Measurements from ENCODE around the gene CPXM2. TPM values are rescaled to one million over a fixed set of nuclear protein-coding genes. Genes with fewer than 3 reads are reported as not detected.

Gene CPXM2
- total RNA-seq, 1 experiment from 2014 or later: not detected

DNA sequence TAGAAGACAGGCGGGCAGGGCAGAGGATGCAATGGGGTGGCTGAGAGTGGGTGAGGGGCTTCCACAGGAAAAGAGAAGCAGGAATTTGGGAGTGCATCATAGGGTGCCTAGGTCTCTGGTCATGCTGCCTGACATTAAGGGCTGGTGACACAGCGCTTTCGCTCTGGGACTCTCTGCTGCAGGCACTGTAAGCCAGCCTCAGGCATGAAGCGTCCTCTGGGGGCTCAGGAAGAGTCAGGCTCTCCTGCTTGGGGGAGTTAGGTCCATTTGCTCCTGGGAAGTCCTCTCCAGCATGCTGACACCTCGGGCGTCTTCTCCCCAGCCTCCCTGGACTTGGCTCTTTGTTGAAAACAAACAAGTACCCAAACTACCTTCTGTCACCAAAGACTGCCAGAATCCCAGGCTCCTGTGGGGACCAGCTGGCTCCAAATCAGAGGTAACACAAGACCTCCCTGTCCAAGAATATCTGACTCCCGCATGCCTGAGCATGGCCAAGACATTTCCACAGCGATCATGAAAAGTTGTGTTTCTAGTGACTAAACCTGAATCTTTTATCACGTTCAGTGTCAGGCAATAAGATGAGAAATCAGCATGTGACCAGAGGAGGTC, 170.1 kb downstream of the CPXM2 start:
- intact Hi-C loops (cut with micrococcal nuclease; ENCODE audit: unreplicated experiment): no loop called here
- BruUV-seq (replicated peaks): no TSS peak
- peaks cover 32% of the 10 kb centered on the region for H3K27me3 Mint-ChIP-seq (ENCODE audit: unreplicated experiment)
- CTCF ChIA-PET: no interaction called here
- H3K9me3 Mint-ChIP-seq (ENCODE audit: low read depth, unreplicated experiment): no peaks in the 10 kb centered on the region
- TF ChIP-seq, protein P1, sequence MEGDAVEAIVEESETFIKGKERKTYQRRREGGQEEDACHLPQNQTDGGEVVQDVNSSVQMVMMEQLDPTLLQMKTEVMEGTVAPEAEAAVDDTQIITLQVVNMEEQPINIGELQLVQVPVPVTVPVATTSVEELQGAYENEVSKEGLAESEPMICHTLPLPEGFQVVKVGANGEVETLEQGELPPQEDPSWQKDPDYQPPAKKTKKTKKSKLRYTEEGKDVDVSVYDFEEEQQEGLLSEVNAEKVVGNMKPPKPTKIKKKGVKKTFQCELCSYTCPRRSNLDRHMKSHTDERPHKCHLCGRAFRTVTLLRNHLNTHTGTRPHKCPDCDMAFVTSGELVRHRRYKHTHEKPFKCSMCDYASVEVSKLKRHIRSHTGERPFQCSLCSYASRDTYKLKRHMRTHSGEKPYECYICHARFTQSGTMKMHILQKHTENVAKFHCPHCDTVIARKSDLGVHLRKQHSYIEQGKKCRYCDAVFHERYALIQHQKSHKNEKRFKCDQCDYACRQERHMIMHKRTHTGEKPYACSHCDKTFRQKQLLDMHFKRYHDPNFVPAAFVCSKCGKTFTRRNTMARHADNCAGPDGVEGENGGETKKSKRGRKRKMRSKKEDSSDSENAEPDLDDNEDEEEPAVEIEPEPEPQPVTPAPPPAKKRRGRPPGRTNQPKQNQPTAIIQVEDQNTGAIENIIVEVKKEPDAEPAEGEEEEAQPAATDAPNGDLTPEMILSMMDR (IDR thresholded peaks at IDR 0.05; ENCODE audit: unreplicated experiment): no peak
- H3K4me3 Mint-ChIP-seq (ENCODE audit: low read depth, unreplicated experiment): no peak overlapping the region
- no peak overlapping the region for H3K27ac Mint-ChIP-seq (ENCODE audit: unreplicated experiment)
- no peaks in the 10 kb centered on the region for H3K4me1 Mint-ChIP-seq (ENCODE audit: low read depth, unreplicated experiment)
- H3K36me3 Mint-ChIP-seq (ENCODE audit: insufficient read depth, unreplicated experiment): no peaks in the 10 kb centered on the region
- DNase-seq: no peak

DNA sequence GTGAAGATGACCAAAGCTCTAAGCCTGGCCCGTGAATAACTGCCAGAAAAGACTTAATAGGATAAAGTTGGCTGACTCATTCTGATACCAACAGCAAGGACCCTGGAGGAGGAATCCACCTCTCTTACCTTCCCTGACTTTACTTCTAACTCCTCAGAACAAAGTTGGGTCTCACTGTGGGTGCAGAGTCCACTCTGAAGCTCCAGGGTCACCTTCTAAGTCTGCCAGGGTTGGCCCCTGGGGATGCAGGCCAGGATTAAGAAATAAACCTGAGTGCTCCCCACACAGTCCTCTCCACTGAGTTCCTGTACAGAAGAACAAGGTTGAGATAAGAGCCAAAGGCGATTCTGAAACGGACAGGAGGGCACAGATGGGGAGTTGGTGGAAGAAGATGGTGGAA, 171.1 kb downstream of the CPXM2 start:
- Mint-ChIP-seq H3K27me3 (ENCODE audit: unreplicated experiment) (peaks cover 38% of the 10 kb centered on the region), H3K4me1 (ENCODE audit: low read depth, unreplicated experiment) (no peaks in the 10 kb centered on the region), H3K9me3 (ENCODE audit: low read depth, unreplicated experiment) (no peaks in the 10 kb centered on the region), H3K27ac (ENCODE audit: unreplicated experiment) (no peak overlapping the region), H3K36me3 (ENCODE audit: insufficient read depth, unreplicated experiment) (no peaks in the 10 kb centered on the region), H3K4me3 (ENCODE audit: low read depth, unreplicated experiment) (no peak overlapping the region)
- TF ChIP-seq, protein P1 (IDR thresholded peaks at IDR 0.05; ENCODE audit: unreplicated experiment): no peak
- intact Hi-C loops (cut with micrococcal nuclease; ENCODE audit: unreplicated experiment): no loop called here
- no peak for DNase-seq
- no TSS peak for BruUV-seq (replicated peaks)
- CTCF ChIA-PET: no interaction called here

DNA sequence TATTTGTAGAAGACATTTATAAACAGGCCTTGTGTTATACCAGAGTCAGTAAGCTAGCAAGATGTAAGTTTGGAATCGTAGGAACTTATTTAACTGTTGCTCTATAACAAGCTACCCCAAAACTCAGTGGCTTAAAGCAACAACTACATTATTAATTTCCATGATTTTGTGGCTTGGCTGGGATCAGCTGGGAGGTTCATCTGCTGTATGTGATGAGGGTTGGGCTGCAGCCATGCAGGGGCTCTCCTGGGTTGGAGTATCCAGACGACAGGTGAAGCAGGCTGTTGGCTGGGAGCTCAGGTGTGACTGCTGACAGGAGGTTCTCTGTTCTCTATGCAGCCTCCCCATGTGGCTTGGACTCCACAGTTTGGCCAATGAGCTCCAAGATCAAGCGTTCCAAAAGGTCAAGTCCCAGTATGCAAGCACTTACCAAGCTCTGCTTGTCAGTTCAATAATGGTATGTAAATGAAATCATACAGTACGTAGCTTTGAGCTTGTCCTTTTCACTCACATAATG, 173.0 kb downstream of the CPXM2 start:
- Mint-ChIP-seq H3K27ac (ENCODE audit: unreplicated experiment) (no peak overlapping the region), H3K4me3 (ENCODE audit: low read depth, unreplicated experiment) (no peak overlapping the region), H3K27me3 (ENCODE audit: unreplicated experiment) (peaks cover 55% of the 10 kb centered on the region), H3K36me3 (ENCODE audit: insufficient read depth, unreplicated experiment) (no peaks in the 10 kb centered on the region), H3K9me3 (ENCODE audit: low read depth, unreplicated experiment) (peaks cover 2% of the 10 kb centered on the region), H3K4me1 (ENCODE audit: low read depth, unreplicated experiment) (no peaks in the 10 kb centered on the region)
- TF ChIP-seq, protein P1 (IDR thresholded peaks at IDR 0.05; ENCODE audit: unreplicated experiment): no peak
- BruUV-seq (replicated peaks): no TSS peak
- CTCF ChIA-PET: no interaction called here
- intact Hi-C loops (cut with micrococcal nuclease; ENCODE audit: unreplicated experiment): no loop called here
- no peak for DNase-seq

DNA sequence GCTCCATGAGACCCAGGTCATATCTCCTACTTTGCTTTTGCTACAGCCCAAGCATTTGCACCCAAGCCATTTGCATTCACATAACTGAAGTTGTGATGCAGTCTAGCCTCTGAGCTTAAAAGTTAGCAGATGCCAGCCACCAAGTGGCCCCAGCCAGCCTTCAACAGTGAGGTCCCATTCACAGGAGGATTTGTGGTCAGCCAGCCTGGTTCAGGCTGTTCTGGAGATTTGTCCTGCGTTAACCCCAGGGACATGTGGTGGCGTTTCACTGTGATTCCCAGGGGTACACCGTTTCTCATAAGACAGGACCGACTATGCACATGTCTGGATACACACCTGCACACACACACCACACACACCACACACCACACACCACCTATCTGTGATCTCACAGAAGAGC, 174.3 kb downstream of the CPXM2 start:
- no peak for DNase-seq
- Mint-ChIP-seq H3K27me3 (ENCODE audit: unreplicated experiment) (peaks cover 56% of the 10 kb centered on the region), H3K9me3 (ENCODE audit: low read depth, unreplicated experiment) (peaks cover 2% of the 10 kb centered on the region), H3K4me3 (ENCODE audit: low read depth, unreplicated experiment) (no peak overlapping the region), H3K27ac (ENCODE audit: unreplicated experiment) (no peak overlapping the region), H3K4me1 (ENCODE audit: low read depth, unreplicated experiment) (no peaks in the 10 kb centered on the region), H3K36me3 (ENCODE audit: insufficient read depth, unreplicated experiment) (no peaks in the 10 kb centered on the region)
- TF ChIP-seq, protein P1 (IDR thresholded peaks at IDR 0.05; ENCODE audit: unreplicated experiment): no peak
- BruUV-seq (replicated peaks): no TSS peak
- CTCF ChIA-PET: no interaction called here
- intact Hi-C loops (cut with micrococcal nuclease; ENCODE audit: unreplicated experiment): no loop called here

Measured in Calu3 (cell line).